GM18520 (cell line): ENCODE data around the gene CDC42SE2.
"Not testable (repeated sequence)": the region's sequence is repeated elsewhere in the genome, so short reads cannot be mapped to it uniquely, and the experiment has no call there.

Experiments
- ATAC-seq: cut with Tn5 transposase; IDR thresholded peaks from one replicate; pipeline ENCODE4 v1.9.1; 2021; ENCODE audit not compliant: unreplicated experiment

The CDC42SE2 gene

DNA sequence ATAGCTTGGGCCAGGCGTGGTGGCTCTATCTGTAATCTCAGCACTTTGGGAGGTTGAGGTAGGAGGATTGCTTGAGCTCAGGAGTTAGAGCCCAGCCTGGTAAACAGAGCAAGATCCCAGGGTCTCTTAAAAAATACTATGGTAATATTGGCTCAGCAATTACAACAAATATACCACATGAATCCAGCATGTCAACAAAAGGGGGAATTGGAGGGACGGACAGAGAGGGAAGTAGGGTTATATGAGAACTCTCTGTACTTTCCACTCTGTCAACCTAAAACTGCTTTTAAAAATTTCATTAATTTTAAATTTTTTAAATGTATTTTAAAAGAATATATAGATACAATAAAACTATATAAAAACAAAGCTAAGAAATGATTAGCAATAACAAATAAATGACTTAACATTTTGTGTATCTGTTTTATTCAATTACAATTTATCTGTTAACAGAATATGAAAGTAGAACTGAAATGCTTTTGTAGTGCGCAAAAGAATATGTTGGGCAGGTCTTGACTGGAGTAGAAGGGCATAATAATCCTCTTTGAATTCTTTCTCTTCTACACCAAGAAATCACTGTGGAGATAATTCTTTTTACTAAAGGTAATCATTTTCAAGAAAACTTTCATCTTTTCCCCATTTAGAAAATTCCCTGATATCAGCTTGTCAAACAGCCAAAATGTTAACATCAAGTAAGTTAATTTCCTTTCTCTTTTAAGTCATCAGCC lies 12.9 kb upstream of the CDC42SE2 start:
- no peak for ATAC-seq

DNA sequence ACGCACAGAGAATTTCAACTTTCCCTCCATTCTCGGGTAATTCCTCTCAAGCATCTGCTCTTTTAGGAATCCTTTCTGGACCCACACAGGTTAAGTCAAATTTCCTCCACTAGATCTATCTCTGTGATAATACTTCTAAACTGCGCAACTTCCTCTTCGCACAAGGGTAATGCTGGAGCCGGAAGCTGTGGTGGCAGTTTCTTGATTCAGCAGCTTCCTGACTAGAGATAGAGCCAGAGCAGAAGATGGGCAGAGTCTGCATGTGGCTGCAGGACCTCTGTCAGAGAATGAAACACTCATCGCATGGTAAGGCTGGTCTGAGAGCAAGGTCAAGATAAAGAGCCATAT lies 11.1 kb upstream of the CDC42SE2 start:
- peak; percentile 68 for ATAC-seq

DNA sequence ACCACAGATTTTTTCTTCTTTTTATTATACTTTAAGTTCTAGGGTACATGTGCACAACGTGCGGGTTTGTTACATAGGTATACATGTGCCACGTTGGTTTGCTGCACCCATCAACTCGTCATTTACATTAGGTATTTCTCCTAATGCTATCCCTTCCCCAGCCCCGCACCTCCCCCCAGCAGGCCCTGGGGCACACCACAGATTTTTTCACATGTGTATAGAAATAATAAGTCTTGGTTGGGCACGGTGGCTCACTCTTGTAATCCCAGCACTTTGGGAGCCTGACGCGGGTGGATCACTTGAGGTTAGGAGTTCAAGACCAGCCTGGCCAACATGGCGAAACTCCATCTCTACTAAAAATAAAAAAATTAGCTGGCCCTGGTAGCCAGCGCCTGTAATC lies 9.8 kb upstream of the CDC42SE2 start:
- ATAC-seq, result not testable (repeated sequence)

DNA sequence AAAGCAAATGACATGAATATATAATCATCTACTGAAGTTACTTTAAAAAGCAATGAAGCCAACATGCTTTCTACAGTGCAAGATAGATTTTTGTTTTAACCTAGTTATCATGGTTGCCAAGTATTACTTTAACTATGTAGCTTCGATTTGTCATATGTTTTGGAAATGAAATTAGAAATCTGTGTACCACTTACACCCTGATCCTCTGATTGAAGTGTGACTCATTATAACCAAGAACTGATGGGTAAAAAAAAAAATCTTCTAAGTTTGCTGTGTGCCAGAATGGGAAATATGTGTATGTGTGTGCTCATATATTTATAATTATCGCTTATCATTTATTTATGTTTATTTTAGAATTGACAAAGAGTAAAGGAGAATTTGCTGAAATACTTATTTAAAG lies 9.1 kb upstream of the CDC42SE2 start:
- ATAC-seq, result no peak

DNA sequence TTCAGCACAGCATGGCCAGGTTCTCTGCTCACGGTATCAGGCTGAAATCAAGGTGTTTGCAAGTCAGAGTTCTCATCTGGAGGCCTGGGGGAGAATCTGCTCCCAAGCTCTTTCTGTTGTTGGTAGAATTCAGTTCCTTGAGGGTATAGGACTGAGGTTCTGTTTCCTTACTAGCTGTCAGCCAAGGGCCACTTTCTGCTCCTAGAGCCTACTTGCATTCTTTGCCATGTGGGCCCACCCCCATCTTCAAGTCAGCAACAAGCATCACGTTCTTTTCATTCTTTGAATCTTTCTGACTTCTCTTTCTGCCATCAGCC lies 7.4 kb upstream of the CDC42SE2 start:
- no peak for ATAC-seq

DNA sequence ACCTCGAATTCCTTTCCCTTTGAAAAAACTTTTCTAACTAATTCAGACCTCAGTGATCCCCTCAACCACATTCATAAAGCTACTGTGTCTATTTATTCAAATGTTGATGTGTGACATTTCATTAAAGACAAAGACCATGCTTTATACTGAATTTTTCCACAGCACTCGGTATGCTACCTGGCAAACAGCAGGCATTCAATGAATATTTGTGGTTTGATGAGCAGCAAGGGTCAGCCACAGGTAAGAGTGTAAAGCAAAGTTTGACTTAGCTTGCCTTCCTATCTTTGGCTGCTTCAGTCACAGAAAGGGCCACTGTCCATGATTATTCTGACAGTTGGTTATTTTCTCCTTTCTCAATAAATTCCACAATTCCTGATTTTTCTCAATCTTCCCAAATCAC lies 5.1 kb upstream of the CDC42SE2 start:
- no peak for ATAC-seq

DNA sequence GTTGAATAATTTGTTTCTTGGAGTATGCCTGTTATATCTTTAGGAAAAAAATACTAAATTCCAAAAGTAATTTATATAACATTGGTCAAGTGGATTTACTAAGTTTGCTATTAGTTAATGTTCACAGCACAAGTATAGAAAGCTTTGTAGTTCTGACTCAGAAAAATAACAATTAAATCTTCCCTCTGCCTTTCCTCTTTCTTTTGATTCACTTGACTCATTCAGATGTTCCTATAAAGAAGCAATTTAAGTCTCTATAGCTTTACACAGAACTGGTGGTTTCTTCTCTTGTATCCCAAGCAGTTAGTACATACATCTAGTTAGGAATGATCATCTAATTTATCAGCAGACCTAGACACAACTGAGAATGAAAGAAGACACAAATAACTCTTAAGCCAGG lies 4.5 kb upstream of the CDC42SE2 start:
- no peak for ATAC-seq

DNA sequence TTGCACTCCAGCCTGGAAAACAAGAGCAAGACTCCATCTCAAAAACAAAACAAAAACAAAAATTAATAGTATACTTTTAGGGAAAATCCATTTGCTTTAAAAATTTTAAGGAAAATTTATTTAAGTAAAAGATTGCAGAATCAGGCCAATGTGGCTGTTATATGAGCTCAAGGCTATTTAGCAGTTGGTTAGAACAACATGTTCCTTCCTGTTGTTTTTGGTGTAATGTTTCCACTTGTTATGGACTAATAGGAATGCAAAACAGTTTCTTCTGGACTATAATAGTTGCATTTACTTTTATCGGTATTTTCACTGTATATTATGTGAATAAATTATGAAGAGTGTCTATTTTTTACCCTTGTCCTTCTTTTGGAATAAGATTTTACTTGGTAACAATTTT lies 3.0 kb upstream of the CDC42SE2 start:
- ATAC-seq, result no peak

DNA sequence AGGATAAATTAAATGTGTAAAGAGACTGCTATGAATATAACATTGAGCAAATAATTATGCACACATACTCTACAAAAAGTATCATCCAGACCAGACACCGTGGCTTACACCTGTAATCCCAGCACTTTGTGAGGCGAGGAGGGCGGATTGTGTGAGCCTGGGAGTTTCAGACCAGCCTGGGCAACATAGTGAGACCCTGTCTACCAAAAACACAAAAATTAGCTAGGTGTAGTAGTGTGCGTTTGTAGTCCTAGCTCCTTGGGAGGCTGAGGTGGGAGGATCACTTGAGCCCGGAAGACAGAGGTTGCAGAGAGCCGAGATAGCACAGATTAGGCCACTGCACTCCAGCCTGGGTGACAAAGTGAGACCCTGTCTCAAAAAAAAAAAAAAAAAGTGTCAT lies 2.4 kb upstream of the CDC42SE2 start:
- no peak for ATAC-seq

DNA sequence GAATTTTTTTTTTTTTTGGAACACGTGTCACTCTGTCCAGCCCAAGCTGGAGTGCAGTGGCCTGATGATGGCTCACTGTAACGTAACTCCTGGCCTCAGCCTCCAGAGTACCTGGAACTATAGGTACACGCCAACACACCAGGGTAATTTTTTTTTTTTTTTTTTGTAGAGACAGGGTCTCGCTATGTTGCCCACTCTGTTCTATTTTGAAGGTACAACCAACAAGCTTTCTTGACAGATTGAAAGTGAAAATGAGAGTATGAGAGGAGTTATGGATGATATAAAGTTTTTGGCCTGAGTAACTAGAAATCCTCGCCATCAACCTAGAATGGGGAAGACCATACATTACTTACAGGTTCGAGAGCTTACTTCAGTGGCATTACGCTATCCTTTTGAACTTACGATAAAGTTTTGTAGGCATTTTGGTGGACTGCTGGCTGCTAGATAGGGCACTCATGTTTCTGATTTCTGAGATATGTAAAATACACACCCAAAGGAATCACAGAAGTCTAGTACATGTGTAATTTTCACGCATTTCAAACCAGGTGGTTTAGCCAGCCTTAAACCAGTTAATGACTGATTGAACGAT lies 806 bp upstream of the CDC42SE2 start:
- ATAC-seq, result no peak

DNA sequence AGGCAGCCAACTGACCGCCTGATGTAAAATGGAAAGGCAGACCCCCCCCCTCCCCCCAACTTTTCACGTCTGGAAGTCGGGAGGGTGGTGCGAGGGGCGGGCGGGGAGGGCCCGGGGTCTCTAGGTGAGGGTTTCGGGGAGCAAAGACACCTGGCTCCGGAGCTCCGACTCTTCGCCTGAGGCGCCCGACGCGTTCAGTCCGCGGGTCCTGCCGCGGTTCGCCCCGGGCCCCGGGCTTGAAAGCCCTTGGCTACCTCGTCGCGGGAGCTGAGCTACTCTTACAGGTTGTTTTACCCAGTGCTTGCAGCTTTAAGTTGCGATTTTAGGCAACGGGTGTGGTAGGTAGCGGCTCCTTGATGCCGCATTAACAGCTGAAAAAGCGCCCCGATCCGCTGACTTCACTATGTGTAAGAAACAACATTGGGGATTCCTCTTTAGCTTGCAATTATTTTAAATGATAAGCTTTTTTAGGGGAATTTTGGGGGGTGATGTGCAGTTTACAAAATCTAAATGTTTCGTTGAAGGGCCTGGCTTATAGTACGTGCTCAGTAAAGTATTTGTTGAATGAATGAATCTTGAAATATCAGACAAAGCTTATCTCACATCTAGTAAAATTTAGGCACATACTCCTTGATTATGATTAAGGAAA lies 722 bp downstream of the CDC42SE2 start:
- ATAC-seq, result no peak

DNA sequence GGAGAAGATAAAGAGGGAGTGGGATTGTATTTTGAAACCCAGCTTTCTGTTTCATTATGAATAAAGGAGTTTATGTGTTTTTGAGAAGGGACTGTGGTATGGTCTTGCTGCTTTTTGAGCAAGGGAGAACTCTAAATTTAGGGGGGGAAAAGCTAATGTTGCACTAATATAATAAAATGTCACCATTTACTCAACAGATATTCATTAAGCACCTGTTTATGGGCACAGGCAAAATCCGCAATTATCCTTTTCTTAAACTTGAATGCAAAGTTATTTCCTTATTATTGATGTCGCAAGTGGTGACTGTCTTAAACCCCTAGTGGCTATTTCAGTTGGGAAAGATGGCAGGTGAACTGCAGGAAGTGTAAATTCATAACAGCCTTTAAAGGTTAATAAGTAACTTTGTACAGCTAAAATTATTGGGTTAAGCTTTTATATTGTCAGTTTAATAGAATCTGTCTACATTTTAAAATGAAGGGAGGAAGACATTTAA lies 1.5 kb downstream of the CDC42SE2 start:
- no peak for ATAC-seq

DNA sequence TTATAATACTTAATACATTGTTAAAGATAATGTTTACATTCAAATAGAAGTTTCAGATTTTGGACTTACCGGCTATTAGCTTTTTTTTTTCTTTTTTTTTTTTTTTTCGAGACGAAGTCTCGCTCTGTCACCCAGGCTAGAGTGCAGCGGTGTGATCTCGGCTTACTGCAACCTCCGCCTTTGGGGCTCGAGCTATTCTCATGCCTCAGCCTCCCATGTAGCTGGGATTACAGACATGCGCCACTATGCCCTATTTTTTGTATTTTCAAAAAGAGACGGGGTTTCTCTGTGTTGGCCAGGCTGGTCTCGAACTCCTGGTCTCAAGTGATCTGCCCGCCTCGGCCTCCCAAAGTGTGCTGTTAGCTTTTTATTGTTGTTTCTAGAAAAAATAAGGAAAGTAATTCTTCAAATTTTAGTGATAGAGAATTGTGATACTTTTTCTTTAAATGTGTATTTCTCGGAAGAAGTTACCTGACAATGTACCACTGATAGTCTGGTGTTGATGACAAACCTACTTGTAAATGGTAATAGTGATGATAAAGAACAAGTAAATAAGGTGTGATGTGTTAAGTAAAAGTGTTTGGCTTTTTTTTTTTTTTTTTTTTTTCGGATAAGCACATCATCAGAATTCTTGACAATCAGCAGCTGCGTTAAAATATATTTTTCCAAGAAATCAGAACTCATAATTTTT lies 2.7 kb downstream of the CDC42SE2 start:
- no peak for ATAC-seq

DNA sequence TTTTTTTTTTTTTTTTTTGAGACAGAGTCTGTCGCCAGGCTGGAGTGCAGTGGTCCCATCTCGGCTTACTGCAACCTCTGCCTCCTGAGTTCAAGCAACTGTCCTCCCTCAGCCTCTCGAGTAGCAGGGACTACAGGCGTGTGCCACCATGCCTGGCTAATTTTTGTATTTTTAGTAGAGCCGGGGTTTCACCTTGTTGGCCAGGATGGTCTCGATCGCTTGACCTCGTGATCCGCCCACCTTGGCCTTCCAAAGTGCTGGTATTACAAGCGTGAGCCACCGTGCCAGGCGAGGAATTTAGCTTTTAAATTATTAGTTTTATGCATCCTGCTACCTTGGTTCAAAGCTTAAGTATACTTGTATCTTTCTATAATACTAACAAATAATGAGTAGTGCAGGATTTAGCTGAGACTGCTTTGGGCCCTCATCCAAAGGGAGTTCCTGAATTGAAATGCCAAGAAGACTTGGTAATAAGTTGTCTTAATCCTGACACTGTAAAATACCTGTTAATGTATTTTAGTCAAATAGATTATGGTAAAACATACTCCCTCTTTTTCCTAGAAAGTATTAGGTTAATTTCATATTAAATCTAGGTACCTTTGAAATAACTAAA lies 5.0 kb downstream of the CDC42SE2 start:
- no peak for ATAC-seq

DNA sequence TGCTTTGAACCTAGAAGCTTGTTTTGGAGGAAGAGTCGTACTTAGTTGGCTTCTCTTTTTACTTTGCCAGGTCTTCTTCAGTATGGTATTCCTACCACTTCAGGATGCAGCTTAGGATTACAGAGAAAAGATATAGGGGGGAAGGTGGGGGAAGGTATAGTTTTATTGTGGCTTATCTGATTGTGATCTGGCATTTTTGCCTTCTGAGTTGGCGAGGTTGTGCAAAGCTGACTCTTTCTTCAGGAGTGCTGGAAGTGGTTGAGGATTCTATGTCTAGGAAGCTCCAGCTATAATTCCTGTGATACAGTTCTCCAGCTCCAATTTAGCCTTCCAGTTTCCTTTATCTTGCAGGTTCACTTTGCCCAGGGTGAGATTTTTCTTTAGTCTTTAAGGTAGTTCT lies 7.0 kb downstream of the CDC42SE2 start:
- no peak for ATAC-seq

DNA sequence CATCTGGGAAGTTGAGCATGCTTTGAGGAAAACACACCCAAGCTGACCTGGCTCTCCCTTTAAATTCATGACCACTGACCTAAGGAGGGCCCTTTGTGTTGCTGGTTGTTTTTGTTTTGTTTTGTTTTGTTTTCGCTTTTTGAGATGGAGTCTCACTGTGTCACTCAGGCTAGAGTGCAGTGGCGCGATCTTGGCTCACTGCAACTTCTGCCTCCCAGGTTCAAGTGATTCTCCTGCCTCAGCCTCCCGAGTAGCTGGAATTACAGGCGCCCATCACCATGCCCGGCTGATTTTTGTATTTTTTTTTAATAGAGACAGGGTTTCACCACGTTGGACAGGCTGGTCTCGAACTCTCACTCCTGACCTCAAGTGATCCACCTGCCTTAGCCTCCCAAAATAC lies 8.0 kb downstream of the CDC42SE2 start:
- ATAC-seq, result not testable (repeated sequence)

DNA sequence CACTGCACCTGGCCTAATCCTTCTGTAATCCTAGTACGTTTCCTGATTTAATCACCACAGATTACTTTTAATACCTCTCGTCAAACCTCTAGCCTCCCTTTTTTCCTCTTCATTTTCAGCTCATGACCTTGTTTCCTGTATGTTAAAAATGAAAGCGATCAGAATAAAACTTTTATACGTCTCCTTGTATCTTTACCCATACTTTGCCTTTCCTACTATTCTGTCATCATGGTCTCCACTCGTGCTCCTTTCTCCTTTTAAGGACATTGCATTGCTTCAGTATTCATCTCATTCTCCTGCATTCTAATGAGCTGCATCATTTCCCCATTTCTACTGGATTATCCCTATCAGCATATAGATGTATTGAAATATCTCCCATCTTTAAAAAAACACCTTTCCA lies 8.5 kb downstream of the CDC42SE2 start:
- ATAC-seq, result no peak

DNA sequence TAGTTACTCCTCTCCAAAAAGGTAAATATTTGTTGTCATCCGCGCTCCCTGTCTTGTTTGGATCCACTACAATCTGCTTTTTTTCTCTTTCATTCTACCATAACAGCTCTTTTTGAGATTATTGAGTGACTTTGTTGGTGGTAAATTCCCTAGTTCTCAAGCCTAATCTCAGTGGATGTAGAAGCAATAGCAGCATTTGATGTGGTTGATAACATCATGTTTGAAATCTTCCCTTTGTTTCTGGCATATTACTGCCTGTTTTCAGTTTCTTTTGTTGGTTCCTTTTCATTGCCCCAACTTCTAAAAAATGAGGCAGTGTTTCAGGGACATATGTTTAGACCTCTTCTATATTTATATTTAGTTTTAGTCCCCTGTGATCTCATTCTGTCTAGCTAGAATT lies 8.9 kb downstream of the CDC42SE2 start:
- no peak for ATAC-seq

DNA sequence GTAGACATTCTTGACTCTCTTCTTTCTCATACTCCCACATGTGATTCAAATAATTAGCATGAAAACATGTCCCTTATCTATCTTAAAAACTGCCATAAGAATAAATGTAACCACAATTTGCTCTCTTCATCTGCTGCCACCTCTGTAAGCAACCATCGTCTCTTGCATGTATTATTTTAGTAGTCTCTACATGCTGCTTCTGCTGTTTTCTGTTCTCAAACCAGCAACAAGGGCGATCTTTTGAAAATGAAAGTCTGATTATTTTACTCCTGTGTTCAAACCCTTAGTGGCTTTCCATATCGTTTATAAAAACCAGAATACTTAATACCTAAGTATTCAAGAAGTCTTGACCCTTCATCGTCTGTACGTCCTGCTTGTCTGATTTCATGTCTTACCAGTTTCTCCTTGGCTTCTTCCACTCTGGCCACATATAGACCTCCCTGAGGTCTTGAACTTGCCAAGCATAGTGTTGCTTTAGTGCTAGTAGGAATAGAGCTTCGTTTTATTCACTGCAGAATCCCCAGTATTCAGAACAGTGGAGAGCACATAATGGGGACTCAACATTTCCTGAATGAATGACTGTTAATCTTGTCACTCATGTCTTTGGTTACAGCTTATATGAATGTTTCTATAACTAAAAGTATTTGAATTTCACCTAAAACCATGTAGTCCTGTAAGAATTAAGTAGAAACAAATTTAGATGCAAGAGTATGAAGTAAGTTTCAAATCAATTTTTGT lies 10.6 kb downstream of the CDC42SE2 start:
- no peak for ATAC-seq

DNA sequence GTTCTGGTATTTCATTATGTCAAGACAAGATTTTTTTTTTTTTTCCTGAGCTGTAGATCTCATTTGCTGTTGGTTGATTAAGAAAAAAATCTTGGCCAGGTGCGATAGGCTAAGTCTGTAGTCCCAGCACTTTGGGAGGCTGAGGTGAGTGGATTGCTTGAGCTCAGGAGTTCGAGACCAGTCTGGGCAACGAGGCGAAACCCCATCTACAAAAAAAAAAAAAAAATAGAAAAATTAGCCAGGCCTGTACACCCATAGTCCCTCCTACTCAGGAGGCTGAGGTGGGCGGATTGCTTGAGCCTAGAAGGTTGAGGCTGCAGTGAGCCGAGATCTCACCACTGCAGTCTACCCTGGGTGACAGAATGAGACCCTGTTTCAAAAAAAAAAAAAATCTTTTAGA lies 12.2 kb downstream of the CDC42SE2 start:
- no peak for ATAC-seq

DNA sequence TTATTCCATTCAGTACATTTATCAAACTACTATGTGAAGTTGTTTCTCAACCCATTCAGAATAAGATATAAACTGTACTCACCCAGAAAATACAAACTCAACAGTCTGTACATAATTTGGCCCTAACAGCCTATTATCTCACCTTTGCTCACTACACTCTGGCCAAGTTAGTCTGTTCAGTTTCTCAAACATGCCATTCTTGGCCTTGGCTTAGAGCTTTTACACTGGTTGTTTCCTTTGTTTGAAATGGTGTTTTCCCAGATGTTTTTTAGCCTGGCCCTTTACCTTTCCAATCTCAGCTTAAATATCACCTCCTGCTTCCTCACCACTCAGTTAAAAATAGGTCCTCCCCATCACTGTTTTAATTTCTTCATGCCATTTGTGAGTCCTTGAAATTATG lies 13.6 kb downstream of the CDC42SE2 start:
- ATAC-seq, result no peak
